ENCODE measurements around the gene CHMP1A. TPM values are rescaled to one million over a fixed set of nuclear protein-coding genes. Genes with fewer than 3 reads are reported as not detected.

CHMP1A gene
- 101 and 110 TPM in 2 replicates for total RNA-seq

DNA sequence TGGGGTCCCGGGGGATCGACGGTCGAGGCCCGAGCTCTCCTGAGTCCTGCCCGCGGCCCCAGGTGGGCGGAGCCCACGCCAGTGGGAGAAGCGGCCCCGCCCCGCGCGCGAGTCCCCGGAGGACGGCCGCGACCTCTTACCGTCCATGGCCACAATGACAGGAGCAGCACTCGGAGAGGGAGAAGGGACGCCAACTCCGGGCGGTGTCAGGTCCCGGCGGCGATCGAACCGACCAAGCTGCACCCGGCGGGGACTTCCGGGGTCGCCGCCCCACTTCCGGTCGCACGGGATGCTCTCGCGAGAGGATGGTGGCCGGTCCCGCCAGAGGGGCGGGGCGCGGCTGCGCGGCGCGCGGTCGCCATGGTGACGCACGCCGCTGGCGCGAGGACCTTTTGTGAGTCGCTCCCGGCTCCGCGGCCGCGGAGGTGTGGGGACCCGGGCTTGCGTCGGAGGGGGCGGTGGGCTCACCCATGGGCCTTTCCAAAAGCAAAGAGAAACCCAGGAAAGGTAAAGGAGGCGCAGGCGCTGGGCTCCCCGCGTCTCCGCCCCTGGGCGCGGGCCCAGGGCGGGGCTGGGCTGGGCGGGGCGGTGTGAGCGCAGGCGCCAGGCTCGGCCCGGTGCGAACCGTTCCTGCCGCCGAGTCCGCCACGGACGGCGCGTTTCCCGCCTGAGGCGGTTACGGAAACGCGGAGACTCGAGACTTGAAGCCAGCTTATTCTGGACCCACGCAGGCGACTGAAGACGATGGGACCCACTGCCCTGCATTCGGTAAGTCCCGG, at the start of gene CHMP1A, which contains the start of gene SPATA33:
TSS of gene CHMP1A (minus strand) at position 267 of the 779 bp plus-strand sequence. CDS start at position 147, 120 bp downstream.
TSS of gene SPATA33 (plus strand) at position 395 of the 779 bp plus-strand sequence. CDS start at position 471, 76 bp downstream.
- Histone ChIP-seq H3K4me2 (ENCODE audit: insufficient read depth, low read length) (peak within 1 kb of the TSS; percentile 99), H3K36me3 (ENCODE audit: insufficient read depth, low read length) (peaks cover 14% of the 10 kb centered on the region), H2AFZ (ENCODE audit: low read length) (peak within 1 kb of the TSS; percentile 96), H3K9me3 (ENCODE audit: low read depth, low read length) (no peaks in the 10 kb centered on the region), H3K4me1 (ENCODE audit: insufficient read depth, low read length) (peaks cover 14% of the 10 kb centered on the region), H3K27me3 (ENCODE audit: insufficient read depth, low read length) (no peaks in the 10 kb centered on the region), H3K79me2 (ENCODE audit: insufficient read depth, low read length) (peaks cover 64% of the 10 kb centered on the region), H4K20me1 (ENCODE audit: insufficient read depth, low read length) (peaks cover 15% of the 10 kb centered on the region), H3K27ac (ENCODE audit: low read depth, low read length) (peak within 1 kb of the TSS; percentile 78), H3K4me3 (ENCODE audit: insufficient read depth, low read length) (peak within 1 kb of the TSS; percentile 94)
- DNase-seq (ENCODE audit: insufficient read length, low spot score, missing footprints) = peak; percentile 100
- TF ChIP-seq, protein P1, sequence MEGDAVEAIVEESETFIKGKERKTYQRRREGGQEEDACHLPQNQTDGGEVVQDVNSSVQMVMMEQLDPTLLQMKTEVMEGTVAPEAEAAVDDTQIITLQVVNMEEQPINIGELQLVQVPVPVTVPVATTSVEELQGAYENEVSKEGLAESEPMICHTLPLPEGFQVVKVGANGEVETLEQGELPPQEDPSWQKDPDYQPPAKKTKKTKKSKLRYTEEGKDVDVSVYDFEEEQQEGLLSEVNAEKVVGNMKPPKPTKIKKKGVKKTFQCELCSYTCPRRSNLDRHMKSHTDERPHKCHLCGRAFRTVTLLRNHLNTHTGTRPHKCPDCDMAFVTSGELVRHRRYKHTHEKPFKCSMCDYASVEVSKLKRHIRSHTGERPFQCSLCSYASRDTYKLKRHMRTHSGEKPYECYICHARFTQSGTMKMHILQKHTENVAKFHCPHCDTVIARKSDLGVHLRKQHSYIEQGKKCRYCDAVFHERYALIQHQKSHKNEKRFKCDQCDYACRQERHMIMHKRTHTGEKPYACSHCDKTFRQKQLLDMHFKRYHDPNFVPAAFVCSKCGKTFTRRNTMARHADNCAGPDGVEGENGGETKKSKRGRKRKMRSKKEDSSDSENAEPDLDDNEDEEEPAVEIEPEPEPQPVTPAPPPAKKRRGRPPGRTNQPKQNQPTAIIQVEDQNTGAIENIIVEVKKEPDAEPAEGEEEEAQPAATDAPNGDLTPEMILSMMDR (IDR thresholded peaks at IDR 0.05; ENCODE audit: extremely low read depth, low read depth, low read length) = no peak

DNA sequence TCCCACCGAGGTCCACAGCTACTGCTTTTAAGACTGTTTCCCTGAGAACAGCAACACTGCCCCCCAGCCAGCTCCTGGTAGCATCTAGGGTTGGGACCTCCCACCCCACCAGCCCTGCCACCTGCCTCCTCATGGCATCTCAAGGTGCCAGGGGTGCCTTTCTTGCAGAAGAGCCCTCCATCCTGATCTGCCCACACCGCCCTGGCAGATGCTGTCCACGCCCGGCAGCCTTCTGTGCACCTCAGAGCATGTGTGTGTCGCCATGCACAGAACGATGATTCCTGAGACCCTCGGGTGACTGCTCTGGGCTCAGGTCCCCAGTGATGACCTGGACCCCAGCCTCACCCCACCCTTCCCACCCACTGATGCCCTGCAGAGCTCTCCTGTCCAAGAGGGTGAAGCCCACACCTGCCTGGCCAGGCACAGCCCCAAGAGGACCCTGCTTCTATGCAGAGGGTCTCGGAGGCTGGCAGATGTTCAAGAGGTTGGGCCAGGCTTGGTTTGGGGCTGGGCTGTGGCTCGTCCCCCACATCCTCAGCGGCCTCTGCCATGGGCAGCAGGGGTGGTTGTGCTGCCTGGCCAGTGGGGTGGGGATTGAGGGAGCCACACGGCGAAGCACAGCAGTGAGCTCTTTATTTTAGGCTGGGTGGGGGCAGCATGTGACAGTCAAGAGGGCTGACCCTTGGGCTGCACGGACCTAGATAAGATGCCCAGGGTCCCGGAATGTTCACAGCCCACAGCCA, 49.2 kb upstream of the CHMP1A start:
- TF ChIP-seq, protein P1 (IDR thresholded peaks at IDR 0.05; ENCODE audit: extremely low read depth, low read depth, low read length) = no peak
- Histone ChIP-seq H3K4me1 (ENCODE audit: insufficient read depth, low read length) (peaks cover 5% of the 10 kb centered on the region), H3K36me3 (ENCODE audit: insufficient read depth, low read length) (no peaks in the 10 kb centered on the region), H2AFZ (ENCODE audit: low read length) (no peak overlapping the region), H4K20me1 (ENCODE audit: insufficient read depth, low read length) (no peaks in the 10 kb centered on the region), H3K79me2 (ENCODE audit: insufficient read depth, low read length) (no peaks in the 10 kb centered on the region), H3K27me3 (ENCODE audit: insufficient read depth, low read length) (peaks cover 4% of the 10 kb centered on the region), H3K4me3 (ENCODE audit: insufficient read depth, low read length) (peak overlapping the region; percentile 61), H3K4me2 (ENCODE audit: insufficient read depth, low read length) (peak overlapping the region; percentile 80), H3K27ac (ENCODE audit: low read depth, low read length) (no peak overlapping the region), H3K9me3 (ENCODE audit: low read depth, low read length) (no peaks in the 10 kb centered on the region)
- DNase-seq (ENCODE audit: insufficient read length, low spot score, missing footprints) = peak; percentile 87

DNA sequence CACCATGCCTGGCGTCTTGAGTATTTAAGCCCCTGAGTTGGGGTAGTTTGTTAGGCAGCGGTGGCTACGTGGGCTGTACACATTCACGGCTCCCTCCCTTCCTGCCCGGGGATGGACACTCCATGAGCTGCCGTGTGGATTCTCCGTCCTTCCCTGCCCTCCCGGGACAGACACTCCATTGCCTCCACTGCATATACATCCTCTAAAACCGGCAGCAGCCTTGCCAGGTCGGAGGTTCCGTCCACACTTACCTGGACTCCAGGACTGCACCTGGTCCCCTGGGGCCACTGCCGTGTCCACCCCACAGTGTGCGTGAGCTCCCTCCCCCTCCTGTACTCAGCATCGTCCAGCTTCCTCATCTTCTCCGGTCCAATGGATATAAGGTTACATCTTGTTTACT, 47.5 kb upstream of the CHMP1A start:
- no peaks in the 10 kb centered on the region for H3K9me3 ChIP-seq (ENCODE audit: low read depth, low read length)
- H3K27ac ChIP-seq (ENCODE audit: low read depth, low read length) = no peak overlapping the region
- peaks cover 15% of the 10 kb centered on the region for H3K4me1 ChIP-seq (ENCODE audit: insufficient read depth, low read length)
- no peak overlapping the region for H3K4me2 ChIP-seq (ENCODE audit: insufficient read depth, low read length)
- TF ChIP-seq, protein P1 (IDR thresholded peaks at IDR 0.05; ENCODE audit: extremely low read depth, low read depth, low read length) = no peak
- H3K27me3 ChIP-seq (ENCODE audit: insufficient read depth, low read length) = peaks cover 4% of the 10 kb centered on the region
- H3K36me3 ChIP-seq (ENCODE audit: insufficient read depth, low read length) = no peaks in the 10 kb centered on the region
- peaks cover 3% of the 10 kb centered on the region for H3K79me2 ChIP-seq (ENCODE audit: insufficient read depth, low read length)
- no peak overlapping the region for H3K4me3 ChIP-seq (ENCODE audit: insufficient read depth, low read length)
- H2AFZ ChIP-seq (ENCODE audit: low read length) = no peak overlapping the region
- peaks cover 10% of the 10 kb centered on the region for H4K20me1 ChIP-seq (ENCODE audit: insufficient read depth, low read length)
- peak; percentile 78 for DNase-seq (ENCODE audit: insufficient read length, low spot score, missing footprints)

DNA sequence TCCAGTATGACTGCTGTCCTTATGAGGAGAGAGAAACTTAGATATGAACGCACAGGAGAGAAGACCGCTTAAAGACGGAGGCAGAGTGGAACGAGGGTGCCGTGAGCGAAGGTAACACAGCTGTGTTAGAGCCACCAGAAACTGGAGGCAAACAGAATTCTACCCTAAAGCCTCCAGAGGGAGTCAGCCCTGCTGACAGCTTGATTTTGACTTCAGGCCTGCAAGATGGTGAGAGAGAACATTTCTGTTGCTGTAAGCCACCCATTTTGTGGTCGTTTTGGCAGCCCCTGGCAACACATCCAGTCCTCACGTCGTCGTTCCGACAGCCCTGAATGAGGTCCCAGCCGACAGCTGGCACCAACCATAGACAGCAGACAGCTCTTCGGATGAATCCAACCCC, 46.8 kb upstream of the CHMP1A start:
- Histone ChIP-seq H3K4me2 (ENCODE audit: insufficient read depth, low read length) (no peak overlapping the region), H2AFZ (ENCODE audit: low read length) (no peak overlapping the region), H3K27ac (ENCODE audit: low read depth, low read length) (no peak overlapping the region), H3K9me3 (ENCODE audit: low read depth, low read length) (no peaks in the 10 kb centered on the region), H3K27me3 (ENCODE audit: insufficient read depth, low read length) (peaks cover 4% of the 10 kb centered on the region), H3K79me2 (ENCODE audit: insufficient read depth, low read length) (peaks cover 3% of the 10 kb centered on the region), H3K4me3 (ENCODE audit: insufficient read depth, low read length) (no peak overlapping the region), H4K20me1 (ENCODE audit: insufficient read depth, low read length) (peaks cover 16% of the 10 kb centered on the region), H3K4me1 (ENCODE audit: insufficient read depth, low read length) (peaks cover 15% of the 10 kb centered on the region), H3K36me3 (ENCODE audit: insufficient read depth, low read length) (no peaks in the 10 kb centered on the region)
- DNase-seq (ENCODE audit: insufficient read length, low spot score, missing footprints) = peak; percentile 61
- TF ChIP-seq, protein P1 (IDR thresholded peaks at IDR 0.05; ENCODE audit: extremely low read depth, low read depth, low read length) = no peak
